Urinary bladder (tissue), 4 donors: ENCODE measurements around the gene ADGRB3. TPM values are rescaled to one million over a fixed set of nuclear protein-coding genes. Genes with fewer than 3 reads are reported as not detected.
"Not testable (repeated sequence)": the region's sequence is repeated elsewhere in the genome, so short reads cannot be mapped to it uniquely, and the experiment has no call there.

Experiments
- DNase-seq: peaks from one replicate; pipeline ENCODE4 v3.0.0-alpha.2; 2015; ENCODE audit errors: extremely low spot score
- H3K27ac ChIP-seq: one replicate; pipeline ENCODE4 v1.5.1; 2013; ENCODE audit warnings: low read depth, mild to moderate bottlenecking, moderate library complexity
- H3K36me3 ChIP-seq: one replicate; pipeline ENCODE4 v1.6.1; 2013; ENCODE audit warnings: mild to moderate bottlenecking, moderate library complexity; ENCODE audit not compliant: insufficient read depth
- H3K4me1 ChIP-seq: one replicate; pipeline ENCODE4 v1.6.1; 2013; ENCODE audit warnings: mild to moderate bottlenecking, moderate library complexity; ENCODE audit not compliant: insufficient read depth
- H3K4me3 ChIP-seq: one replicate; pipeline ENCODE4 v1.5.1; 2013; ENCODE audit warnings: low read depth, low read length
- WGBS: extraction: QIAGEN DNeasy Blood & Tissue Kit; methylation state at CpG from one replicate; pipeline ENCODE4 v1.1.7; 2013; 5-methylcytosine and 5-hydroxymethylcytosine counted together
- polyA plus RNA-seq: library from polyadenylated mRNA; stranded (reverse); fragments of 200-250 nt; gene quantifications from one replicate; pipeline ENCODE4 v1.2.3, GENCODE V29; 2013
- total RNA-seq: library from RNA; depleted of rRNA; stranded (reverse); fragments of >200 nt; gene quantifications from one replicate; pipeline ENCODE4 v1.2.3, GENCODE V29; 2014
- donor health status: healthy with polysubstance abuse.
- donor health status: healthy.

Gene ADGRB3
- total and polyA plus RNA-seq, 2 donors = 4.7 to 29.4 TPM

GRCh38 chr6:68653706-68654089 is 18.6 kb downstream of the ADGRB3 start:
- no peak for DNase-seq
- no peak overlapping the region for H3K4me3 ChIP-seq
- H3K4me1 ChIP-seq = no peaks in the 10 kb centered on the region
- no peaks in the 10 kb centered on the region for H3K36me3 ChIP-seq
- 78% methylated on average over 2 of the region's 2 CpGs for WGBS
- no peak overlapping the region for H3K27ac ChIP-seq

- no peak for DNase-seq
Measured at GRCh38 chr6:68654134-68654533, 19.1 kb downstream of the ADGRB3 start.

GRCh38 chr6:68655028-68655427 is 19.9 kb downstream of the ADGRB3 start:
- no peak for DNase-seq
- H3K36me3 ChIP-seq = no peaks in the 10 kb centered on the region
- no peak overlapping the region for H3K4me3 ChIP-seq
- no peaks in the 10 kb centered on the region for H3K4me1 ChIP-seq
- WGBS = 62% methylated on average over 1 of the region's 1 CpG
- H3K27ac ChIP-seq = no peak overlapping the region

More at GRCh38 chr6:68654134-68654533, 19.1 kb downstream of the ADGRB3 start:
- WGBS = 52% methylated on average over 2 of the region's 2 CpGs
- no peaks in the 10 kb centered on the region for H3K4me1 ChIP-seq
- no peak overlapping the region for H3K27ac ChIP-seq
- no peak overlapping the region for H3K4me3 ChIP-seq
- no peaks in the 10 kb centered on the region for H3K36me3 ChIP-seq

GRCh38 chr6:68657374-68658139 is 22.5 kb downstream of the ADGRB3 start:
- WGBS = 78% methylated on average over 3 of the region's 3 CpGs
- Histone ChIP-seq H3K36me3 (no peaks in the 10 kb centered on the region), H3K4me3 (no peak overlapping the region), H3K4me1 (no peaks in the 10 kb centered on the region), H3K27ac (no peak overlapping the region)
- DNase-seq = no peak

- WGBS = 79% methylated on average over 2 of the region's 2 CpGs
Measured at GRCh38 chr6:68658338-68658737, 23.3 kb downstream of the ADGRB3 start.

GRCh38 chr6:68673255-68673654 is 38.2 kb downstream of the ADGRB3 start:
- Histone ChIP-seq H3K36me3 (no peaks in the 10 kb centered on the region), H3K27ac (no peak overlapping the region), H3K4me3 (no peak overlapping the region), H3K4me1 (no peaks in the 10 kb centered on the region)
- no peak for DNase-seq

More at GRCh38 chr6:68658338-68658737, 23.3 kb downstream of the ADGRB3 start:
- H3K4me3 ChIP-seq = no peak overlapping the region
- H3K36me3 ChIP-seq = no peaks in the 10 kb centered on the region
- H3K4me1 ChIP-seq = no peaks in the 10 kb centered on the region
- no peak for DNase-seq
- no peak overlapping the region for H3K27ac ChIP-seq

- no peaks in the 10 kb centered on the region for H3K36me3 ChIP-seq
- H3K27ac ChIP-seq = no peak overlapping the region
- WGBS = 90% methylated on average over 4 of the region's 4 CpGs
- H3K4me3 ChIP-seq = no peak overlapping the region
- DNase-seq = no peak
- H3K4me1 ChIP-seq = no peaks in the 10 kb centered on the region
Measured at GRCh38 chr6:68675548-68675947, 40.5 kb downstream of the ADGRB3 start.

GRCh38 chr6:68676094-68676493 is 41.0 kb downstream of the ADGRB3 start:
- H3K4me1 ChIP-seq, H3K4me3 ChIP-seq, H3K36me3 ChIP-seq, H3K27ac ChIP-seq, DNase-seq: not testable (repeated sequence)
- WGBS = 88% methylated on average over 16 of the region's 16 CpGs

- Histone ChIP-seq H3K4me1 (no peaks in the 10 kb centered on the region), H3K4me3 (no peak overlapping the region), H3K36me3 (no peaks in the 10 kb centered on the region), H3K27ac (no peak overlapping the region)
- DNase-seq = no peak
- 28% methylated on average over 3 of the region's 3 CpGs for WGBS
Measured at GRCh38 chr6:68677058-68677457, 42.0 kb downstream of the ADGRB3 start.

- 67% methylated on average over 2 of the region's 2 CpGs for WGBS
- no peak for DNase-seq
- Histone ChIP-seq H3K36me3 (no peaks in the 10 kb centered on the region), H3K4me1 (no peaks in the 10 kb centered on the region), H3K4me3 (no peak overlapping the region), H3K27ac (no peak overlapping the region)
Measured at GRCh38 chr6:68679399-68679798, 44.3 kb downstream of the ADGRB3 start.

GRCh38 chr6:68680264-68680663 is 45.2 kb downstream of the ADGRB3 start:
- Histone ChIP-seq H3K36me3 (no peaks in the 10 kb centered on the region), H3K27ac (no peak overlapping the region), H3K4me3 (no peak overlapping the region), H3K4me1 (no peaks in the 10 kb centered on the region)
- WGBS = 93% methylated on average over 2 of the region's 2 CpGs
- DNase-seq = no peak

GRCh38 chr6:68689910-68690309 is 54.8 kb downstream of the ADGRB3 start:
- no peaks in the 10 kb centered on the region for H3K4me1 ChIP-seq
- no peak overlapping the region for H3K4me3 ChIP-seq
- no peaks in the 10 kb centered on the region for H3K36me3 ChIP-seq
- DNase-seq = no peak
- WGBS = 50% methylated on average over 1 of the region's 1 CpG
- H3K27ac ChIP-seq = no peak overlapping the region

- Histone ChIP-seq H3K27ac (no peak overlapping the region), H3K4me3 (no peak overlapping the region), H3K36me3 (no peaks in the 10 kb centered on the region), H3K4me1 (no peaks in the 10 kb centered on the region)
- no peak for DNase-seq
- 88% methylated on average over 3 of the region's 3 CpGs for WGBS
Measured at GRCh38 chr6:68691120-68691519, 56.0 kb downstream of the ADGRB3 start.

- 91% methylated on average over 1 of the region's 1 CpG for WGBS
- DNase-seq = no peak
- H3K27ac ChIP-seq = no peak overlapping the region
Measured at GRCh38 chr6:68693271-68693670, 58.2 kb downstream of the ADGRB3 start.

More at GRCh38 chr6:68693271-68693670, 58.2 kb downstream of the ADGRB3 start:
- Histone ChIP-seq H3K4me3 (no peak overlapping the region), H3K36me3 (no peaks in the 10 kb centered on the region), H3K4me1 (no peaks in the 10 kb centered on the region)
